ENCODE measurements around the gene BSX.

The BSX gene

DNA sequence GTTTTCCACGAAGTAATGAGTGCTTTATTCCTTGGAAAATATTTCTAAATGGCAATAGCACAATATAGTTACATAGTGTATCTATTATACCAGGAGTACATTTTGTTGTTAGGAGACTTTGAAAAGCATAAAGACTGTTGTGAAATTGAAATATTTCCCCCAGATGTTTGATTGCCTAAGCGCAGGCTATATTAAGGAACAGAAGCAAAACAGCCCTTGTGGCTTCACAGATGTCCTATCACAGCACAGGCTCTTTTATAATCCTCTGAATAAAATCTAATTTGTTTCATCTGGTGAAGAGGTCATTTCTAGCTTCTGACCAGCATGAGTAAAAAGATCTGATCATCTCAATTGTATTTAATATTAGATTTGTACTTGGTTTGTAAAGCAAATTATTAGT is 48.2 kb downstream of the BSX start:
- Histone ChIP-seq H2AFZ (ENCODE audit: low read depth, low read length, severe bottlenecking) (no peak overlapping the region), H3K9me3 (ENCODE audit: insufficient read depth, low read length) (no peaks in the 10 kb centered on the region), H3K79me2 (ENCODE audit: insufficient read depth, low read length) (no peaks in the 10 kb centered on the region), H3K27me3 (ENCODE audit: low read length) (no peaks in the 10 kb centered on the region), H3K9me2 (replicated peaks; ENCODE audit: insufficient read depth, low read length) (no peaks in the 10 kb centered on the region), H4K20me1 (ENCODE audit: low read depth, low read length) (no peaks in the 10 kb centered on the region), H3K4me2 (ENCODE audit: low read depth, low read length, poor library complexity, severe bottlenecking) (no peak overlapping the region), H3K4me3 (ENCODE audit: insufficient read depth, low read length, poor library complexity, severe bottlenecking) (no peak overlapping the region), H3F3A (ENCODE audit: insufficient read depth) (no peaks in the 10 kb centered on the region), H3K9ac (ENCODE audit: low read length) (no peak overlapping the region), H3K36me3 (ENCODE audit: low read length) (no peaks in the 10 kb centered on the region), H3K27ac (ENCODE audit: low read depth, low read length) (no peak overlapping the region)
- TF ChIP-seq EZH2phosphoT487 (conservative IDR thresholded peaks at IDR 0.05; ENCODE audit: low read length) (no peak), CTCF (IDR thresholded peaks at IDR 0.05; ENCODE audit: insufficient read depth, low read length, poor library complexity, severe bottlenecking) (no peak)

- Histone ChIP-seq H3K79me2 (ENCODE audit: insufficient read depth, low read length) (no peaks in the 10 kb centered on the region), H3K9ac (ENCODE audit: low read length) (no peak overlapping the region), H3K27me3 (ENCODE audit: low read length) (no peaks in the 10 kb centered on the region), H3K9me2 (replicated peaks; ENCODE audit: insufficient read depth, low read length) (no peaks in the 10 kb centered on the region), H2AFZ (ENCODE audit: low read depth, low read length, severe bottlenecking) (no peak overlapping the region), H4K20me1 (ENCODE audit: low read depth, low read length) (no peaks in the 10 kb centered on the region), H3F3A (ENCODE audit: insufficient read depth) (no peaks in the 10 kb centered on the region), H3K36me3 (ENCODE audit: low read length) (no peaks in the 10 kb centered on the region), H3K4me2 (ENCODE audit: low read depth, low read length, poor library complexity, severe bottlenecking) (no peak overlapping the region), H3K27ac (ENCODE audit: low read depth, low read length) (no peak overlapping the region), H3K9me3 (ENCODE audit: insufficient read depth, low read length) (no peaks in the 10 kb centered on the region), H3K4me3 (ENCODE audit: insufficient read depth, low read length, poor library complexity, severe bottlenecking) (no peak overlapping the region)
- TF ChIP-seq EZH2phosphoT487 (conservative IDR thresholded peaks at IDR 0.05; ENCODE audit: low read length) (no peak), CTCF (IDR thresholded peaks at IDR 0.05; ENCODE audit: insufficient read depth, low read length, poor library complexity, severe bottlenecking) (no peak)
Observed at GRCh38 chr11:122931510-122931909, 50.1 kb downstream of the BSX start.
